ENCODE results near the gene SDK2.
"Not testable (repeated sequence)": the region's sequence is repeated elsewhere in the genome, so short reads cannot be mapped to it uniquely, and the experiment has no call there.

The SDK2 gene

GRCh38 chr17:73474370-73474988 is 169.8 kb downstream of the SDK2 start:
- DNase-seq = no peak

- not testable (repeated sequence) for DNase-seq
Measured at GRCh38 chr17:73472715-73473114, 171.5 kb downstream of the SDK2 start.

GRCh38 chr17:73471924-73472323 is 172.3 kb downstream of the SDK2 start:
- DNase-seq = no peak

- no peak for DNase-seq
Measured at GRCh38 chr17:73470316-73470826, 173.9 kb downstream of the SDK2 start.

GRCh38 chr17:73469311-73469710 is 174.9 kb downstream of the SDK2 start:
- no peak for DNase-seq

GRCh38 chr17:73468221-73468620 is 176.0 kb downstream of the SDK2 start:
- no peak for DNase-seq

- no peak for DNase-seq
Measured at GRCh38 chr17:73467651-73468050, 176.6 kb downstream of the SDK2 start.

- DNase-seq = no peak
Measured at GRCh38 chr17:73466704-73467433, 177.4 kb downstream of the SDK2 start.

- no peak for DNase-seq
Measured at GRCh38 chr17:73465953-73466230, 178.4 kb downstream of the SDK2 start.

GRCh38 chr17:73465130-73465952 is 178.9 kb downstream of the SDK2 start:
- DNase-seq = no peak

GRCh38 chr17:73464447-73464846 is 179.8 kb downstream of the SDK2 start:
- no peak for DNase-seq

GRCh38 chr17:73463821-73464220 is 180.4 kb downstream of the SDK2 start:
- no peak for DNase-seq

GRCh38 chr17:73462823-73463222 is 181.4 kb downstream of the SDK2 start:
- DNase-seq = no peak

GRCh38 chr17:73459980-73460379 is 184.3 kb downstream of the SDK2 start:
- no peak for DNase-seq

GRCh38 chr17:73455767-73456166 is 188.5 kb downstream of the SDK2 start:
- no peak for DNase-seq

GRCh38 chr17:73455050-73455687 is 189.1 kb downstream of the SDK2 start:
- DNase-seq = no peak

- not testable (repeated sequence) for DNase-seq
Measured at GRCh38 chr17:73453494-73453893, 190.8 kb downstream of the SDK2 start.

- no peak for DNase-seq
Measured at GRCh38 chr17:73453090-73453489, 191.2 kb downstream of the SDK2 start.

GRCh38 chr17:73452009-73452408 is 192.2 kb downstream of the SDK2 start:
- DNase-seq = no peak

GRCh38 chr17:73447319-73447718 is 196.9 kb downstream of the SDK2 start:
- no peak for DNase-seq

GRCh38 chr17:73446617-73447016 is 197.6 kb downstream of the SDK2 start:
- DNase-seq = no peak

- no peak for DNase-seq
Measured at GRCh38 chr17:73445466-73445865, 198.8 kb downstream of the SDK2 start.

- DNase-seq = no peak
Measured at GRCh38 chr17:73444021-73444420, 200.2 kb downstream of the SDK2 start.

All from CD4-positive, alpha-beta T cell treated with Interleukin-4 for 1 hour (primary cell).